Testis (tissue), 2 donors: ENCODE data around the gene CYP2B6.

Experiments
- POLR2A ChIP-seq: fragments of 450-650 bp; IDR thresholded peaks from one replicate; pipeline ENCODE4 v1.6.1; 2017; ENCODE audit warnings: antibody characterized with exemption, mild to moderate bottlenecking, moderate library complexity
- TF ChIP-seq, protein P1 (sequence below), 3 experiments: fragments of 450-650 bp in 2 of 3; fragments of 200-600 bp in 1 of 3; sonication (generic) in 1 of 3; IDR thresholded peaks; one replicate each; pipeline ENCODE4 v1.5.1; 2016 to 2019; ENCODE audit warnings: antibody characterized with exemption in 3 of 3, mild to moderate bottlenecking in 2 of 3, moderate library complexity in 1 of 3

DNA sequence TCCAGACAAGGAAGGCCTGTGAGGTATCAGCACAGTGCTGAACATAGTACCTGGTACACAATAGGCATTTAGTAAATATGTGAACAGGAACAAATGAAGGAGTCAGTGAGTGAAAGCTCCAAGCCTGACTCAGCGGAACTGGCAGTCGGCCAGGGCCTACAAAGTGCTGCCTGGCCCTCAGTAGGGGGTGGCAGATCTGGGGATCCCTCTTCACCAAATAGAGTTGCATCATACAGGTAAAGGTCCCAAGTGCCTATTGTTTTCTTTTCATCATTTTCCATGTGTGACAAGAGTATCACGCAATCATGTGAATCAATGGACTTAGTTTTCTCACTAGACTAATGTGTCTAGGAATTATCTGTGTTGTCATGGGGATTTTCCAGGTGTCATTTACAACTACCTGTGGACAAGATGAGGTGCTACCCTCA lies 9.2 kb downstream of the CYP2B6 start:
- TF ChIP-seq, protein P1, sequence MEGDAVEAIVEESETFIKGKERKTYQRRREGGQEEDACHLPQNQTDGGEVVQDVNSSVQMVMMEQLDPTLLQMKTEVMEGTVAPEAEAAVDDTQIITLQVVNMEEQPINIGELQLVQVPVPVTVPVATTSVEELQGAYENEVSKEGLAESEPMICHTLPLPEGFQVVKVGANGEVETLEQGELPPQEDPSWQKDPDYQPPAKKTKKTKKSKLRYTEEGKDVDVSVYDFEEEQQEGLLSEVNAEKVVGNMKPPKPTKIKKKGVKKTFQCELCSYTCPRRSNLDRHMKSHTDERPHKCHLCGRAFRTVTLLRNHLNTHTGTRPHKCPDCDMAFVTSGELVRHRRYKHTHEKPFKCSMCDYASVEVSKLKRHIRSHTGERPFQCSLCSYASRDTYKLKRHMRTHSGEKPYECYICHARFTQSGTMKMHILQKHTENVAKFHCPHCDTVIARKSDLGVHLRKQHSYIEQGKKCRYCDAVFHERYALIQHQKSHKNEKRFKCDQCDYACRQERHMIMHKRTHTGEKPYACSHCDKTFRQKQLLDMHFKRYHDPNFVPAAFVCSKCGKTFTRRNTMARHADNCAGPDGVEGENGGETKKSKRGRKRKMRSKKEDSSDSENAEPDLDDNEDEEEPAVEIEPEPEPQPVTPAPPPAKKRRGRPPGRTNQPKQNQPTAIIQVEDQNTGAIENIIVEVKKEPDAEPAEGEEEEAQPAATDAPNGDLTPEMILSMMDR (IDR thresholded peaks at IDR 0.05) = no peak
- no peak for TF ChIP-seq POLR2A
